ENCODE measurements around the gene NUP98.

NUP98 gene

DNA sequence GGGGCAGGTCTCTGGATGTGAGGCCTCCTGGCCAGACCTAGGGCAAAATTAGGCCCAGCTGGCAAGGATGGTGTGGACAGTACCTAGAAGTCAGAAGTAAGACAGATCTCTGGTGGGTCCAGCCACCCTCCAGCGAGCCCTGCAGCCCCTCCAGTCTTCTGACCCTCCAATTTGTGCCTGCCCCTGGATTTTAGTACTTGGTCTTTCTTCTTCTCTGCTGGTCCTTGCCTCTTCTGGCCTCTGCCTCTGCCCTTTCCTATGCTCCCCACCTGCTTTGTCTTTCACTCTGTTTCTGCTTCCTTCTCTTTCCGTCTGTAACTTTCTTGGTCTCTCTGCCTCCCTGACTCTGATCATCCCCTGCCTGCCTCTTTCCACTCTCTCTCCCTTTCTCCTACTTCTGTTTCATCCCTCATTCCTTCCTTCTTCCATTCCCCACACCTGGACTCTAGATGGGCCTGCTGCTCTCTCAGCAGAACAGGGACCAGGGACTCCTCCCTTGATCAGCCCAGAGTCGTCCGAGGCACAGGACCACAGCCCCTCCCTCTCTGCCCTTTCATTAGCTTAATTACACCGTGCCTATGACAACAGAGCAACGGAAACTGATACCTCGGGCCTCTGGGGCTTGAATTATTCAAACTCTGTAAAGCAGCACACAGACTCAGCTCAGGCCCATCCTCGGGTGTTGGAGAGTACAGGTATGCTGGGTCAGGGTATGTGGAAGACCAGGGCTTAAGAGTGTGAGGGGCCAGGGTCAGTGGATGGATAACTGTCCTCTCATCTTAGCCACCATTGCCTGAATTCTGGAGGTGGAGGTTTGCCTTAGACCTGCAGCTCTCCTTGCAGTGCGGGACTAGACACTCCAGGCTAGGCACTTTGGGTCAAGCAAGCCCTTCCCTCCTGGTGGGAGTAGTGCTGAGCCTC lies 125.8 kb downstream of the NUP98 start, which contains the start of gene CHRNA10:
Gene CHRNA10 (minus strand): TSS at position 51 of the 921 bp plus-strand sequence. CDS start 72 bp downstream, outside the sequence.
- H3K4me3 ChIP-seq (ENCODE audit: insufficient read length, low read depth), result no peak within 1 kb of the TSS
- H3K9ac ChIP-seq (ENCODE audit: insufficient read length, low read depth), result no peak within 1 kb of the TSS
- H3K9me3 ChIP-seq (ENCODE audit: insufficient read depth, low read length), result no peaks in the 10 kb centered on the region
- TF ChIP-seq ZNF274 (IDR thresholded peaks at IDR 0.05; ENCODE audit: low read depth, low read length) (no peak), YY1 (IDR thresholded peaks at IDR 0.05; ENCODE audit: insufficient read depth, insufficient read length) (no peak), SUZ12 (IDR thresholded peaks at IDR 0.05; ENCODE audit: extremely low read depth, insufficient read depth, insufficient read length) (no peak)
- peaks cover 82% of the 10 kb centered on the region for H3K36me3 ChIP-seq (ENCODE audit: insufficient read depth, insufficient read length, low read length)
- no peak for DNase-seq (ENCODE audit: low read depth, low spot score)
- no peaks in the 10 kb centered on the region for H3K27me3 ChIP-seq (ENCODE audit: insufficient read depth, insufficient read length)
- peaks cover 6% of the 10 kb centered on the region for H3K4me1 ChIP-seq (ENCODE audit: insufficient read depth, insufficient read length)

DNA sequence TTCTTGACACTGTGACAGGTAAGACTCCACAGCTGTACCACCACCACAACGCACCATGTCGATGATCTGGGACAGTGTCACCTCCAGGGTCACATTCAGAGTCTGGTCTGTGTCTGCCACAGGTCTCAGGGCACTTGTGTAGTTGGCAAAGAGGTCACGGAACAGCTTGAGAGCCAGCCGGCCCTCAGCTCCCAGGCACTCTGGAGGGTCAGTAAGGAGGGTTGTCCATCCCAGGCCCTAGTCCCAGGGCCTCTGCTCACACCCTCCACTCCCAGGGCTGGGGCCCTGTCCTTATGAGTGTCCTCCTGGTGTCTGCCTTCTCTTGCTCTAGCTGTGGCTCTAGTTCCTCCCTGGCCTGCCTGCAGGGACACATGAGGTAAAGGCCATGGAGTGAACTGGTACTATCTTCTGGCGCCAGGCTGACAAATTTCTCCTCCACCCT lies 127.6 kb downstream of the NUP98 start:
- no peak for DNase-seq (ENCODE audit: low read depth, low spot score)
- H3K36me3 ChIP-seq (ENCODE audit: insufficient read depth, insufficient read length, low read length), result peaks cover 83% of the 10 kb centered on the region
- TF ChIP-seq YY1 (IDR thresholded peaks at IDR 0.05; ENCODE audit: insufficient read depth, insufficient read length) (no peak), ZNF274 (IDR thresholded peaks at IDR 0.05; ENCODE audit: low read depth, low read length) (no peak)
- H3K4me1 ChIP-seq (ENCODE audit: insufficient read depth, insufficient read length), result peaks cover 4% of the 10 kb centered on the region
- no peak overlapping the region for H3K9ac ChIP-seq (ENCODE audit: insufficient read length, low read depth)
- H3K4me3 ChIP-seq (ENCODE audit: insufficient read length, low read depth), result no peak overlapping the region
- H3K27me3 ChIP-seq (ENCODE audit: insufficient read depth, insufficient read length), result no peaks in the 10 kb centered on the region
- no peaks in the 10 kb centered on the region for H3K9me3 ChIP-seq (ENCODE audit: insufficient read depth, low read length)

DNA sequence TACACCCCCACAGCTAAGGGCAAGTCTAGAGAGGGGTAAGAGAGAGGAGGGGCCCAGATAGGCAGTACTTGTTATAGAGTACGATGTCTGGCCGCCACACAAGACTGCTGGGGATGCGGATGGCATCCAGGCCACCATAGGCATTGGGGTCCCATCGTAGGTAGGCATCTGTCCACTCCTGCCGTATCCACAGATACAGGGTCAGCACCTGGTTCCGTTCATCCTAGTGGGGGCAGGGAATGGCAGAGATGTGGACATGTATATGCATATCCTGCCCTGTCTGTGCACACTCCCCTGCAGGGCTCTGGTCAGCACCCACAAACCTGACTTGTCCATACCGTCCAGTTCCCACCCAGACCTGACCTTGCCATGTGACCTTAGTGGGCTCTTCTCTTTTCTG lies 128.2 kb downstream of the NUP98 start:
- peaks cover 4% of the 10 kb centered on the region for H3K4me1 ChIP-seq (ENCODE audit: insufficient read depth, insufficient read length)
- DNase-seq (ENCODE audit: low read depth, low spot score), result no peak
- H3K36me3 ChIP-seq (ENCODE audit: insufficient read depth, insufficient read length, low read length), result peaks cover 88% of the 10 kb centered on the region
- H3K9ac ChIP-seq (ENCODE audit: insufficient read length, low read depth), result no peak overlapping the region
- TF ChIP-seq ZNF274 (IDR thresholded peaks at IDR 0.05; ENCODE audit: low read depth, low read length), result no peak
- TF ChIP-seq YY1 (IDR thresholded peaks at IDR 0.05; ENCODE audit: insufficient read depth, insufficient read length), result no peak
- TF ChIP-seq SUZ12 (IDR thresholded peaks at IDR 0.05; ENCODE audit: extremely low read depth, insufficient read depth, insufficient read length), result no peak
- no peak overlapping the region for H3K4me3 ChIP-seq (ENCODE audit: insufficient read length, low read depth)
- no peaks in the 10 kb centered on the region for H3K9me3 ChIP-seq (ENCODE audit: insufficient read depth, low read length)
- no peaks in the 10 kb centered on the region for H3K27me3 ChIP-seq (ENCODE audit: insufficient read depth, insufficient read length)

- Histone ChIP-seq H3K9ac (ENCODE audit: insufficient read length, low read depth) (no peak overlapping the region), H3K4me1 (ENCODE audit: insufficient read depth, insufficient read length) (peaks cover 4% of the 10 kb centered on the region), H3K4me3 (ENCODE audit: insufficient read length, low read depth) (no peak overlapping the region), H3K36me3 (ENCODE audit: insufficient read depth, insufficient read length, low read length) (peaks cover 76% of the 10 kb centered on the region), H3K27me3 (ENCODE audit: insufficient read depth, insufficient read length) (no peaks in the 10 kb centered on the region), H3K9me3 (ENCODE audit: insufficient read depth, low read length) (no peaks in the 10 kb centered on the region)
- TF ChIP-seq SUZ12 (IDR thresholded peaks at IDR 0.05; ENCODE audit: extremely low read depth, insufficient read depth, insufficient read length), result no peak
- no peak for DNase-seq (ENCODE audit: low read depth, low spot score)
Observed at GRCh38 chr11:3667149-3668035, 130.0 kb downstream of the NUP98 start.

DNA sequence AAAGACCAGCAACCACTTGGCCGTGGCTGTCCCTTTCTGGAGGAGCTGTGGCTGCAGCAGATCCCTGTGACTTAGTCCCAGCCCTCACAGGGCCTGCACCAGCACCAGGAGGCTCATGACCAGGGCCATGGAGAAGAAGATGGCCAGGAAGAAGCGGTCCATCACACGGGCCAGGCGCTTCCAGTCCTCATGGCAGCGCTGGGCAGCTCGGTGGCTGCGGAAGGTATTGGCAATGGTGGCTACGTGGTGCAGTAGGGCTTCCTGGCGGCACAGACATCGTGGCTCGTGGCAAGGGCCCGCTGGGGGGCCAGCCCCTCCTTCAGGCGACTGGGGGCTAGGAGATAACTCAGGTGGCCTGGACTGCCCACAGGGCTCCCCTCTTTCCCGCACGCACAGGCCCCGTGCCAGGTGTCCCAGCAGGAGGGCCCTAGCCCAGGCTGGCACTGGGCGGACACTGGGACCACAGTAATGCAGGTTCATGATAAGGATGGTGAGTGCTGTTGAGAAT lies 131.3 kb downstream of the NUP98 start:
- no peak overlapping the region for H3K9ac ChIP-seq (ENCODE audit: insufficient read length, low read depth)
- no peak overlapping the region for H3K4me3 ChIP-seq (ENCODE audit: insufficient read length, low read depth)
- TF ChIP-seq YY1 (IDR thresholded peaks at IDR 0.05; ENCODE audit: insufficient read depth, insufficient read length) (no peak), SUZ12 (IDR thresholded peaks at IDR 0.05; ENCODE audit: extremely low read depth, insufficient read depth, insufficient read length) (no peak), ZNF274 (IDR thresholded peaks at IDR 0.05; ENCODE audit: low read depth, low read length) (no peak)
- no peaks in the 10 kb centered on the region for H3K4me1 ChIP-seq (ENCODE audit: insufficient read depth, insufficient read length)
- no peak for DNase-seq (ENCODE audit: low read depth, low spot score)
- no peaks in the 10 kb centered on the region for H3K27me3 ChIP-seq (ENCODE audit: insufficient read depth, insufficient read length)
- no peaks in the 10 kb centered on the region for H3K9me3 ChIP-seq (ENCODE audit: insufficient read depth, low read length)
- H3K36me3 ChIP-seq (ENCODE audit: insufficient read depth, insufficient read length, low read length), result peaks cover 64% of the 10 kb centered on the region

- no peak overlapping the region for H3K4me3 ChIP-seq (ENCODE audit: insufficient read length, low read depth)
- no peaks in the 10 kb centered on the region for H3K4me1 ChIP-seq (ENCODE audit: insufficient read depth, insufficient read length)
- H3K9me3 ChIP-seq (ENCODE audit: insufficient read depth, low read length), result no peaks in the 10 kb centered on the region
- TF ChIP-seq YY1 (IDR thresholded peaks at IDR 0.05; ENCODE audit: insufficient read depth, insufficient read length), result no peak
- no peak for TF ChIP-seq ZNF274 (IDR thresholded peaks at IDR 0.05; ENCODE audit: low read depth, low read length)
- no peak for TF ChIP-seq SUZ12 (IDR thresholded peaks at IDR 0.05; ENCODE audit: extremely low read depth, insufficient read depth, insufficient read length)
- H3K36me3 ChIP-seq (ENCODE audit: insufficient read depth, insufficient read length, low read length), result peaks cover 58% of the 10 kb centered on the region
- H3K9ac ChIP-seq (ENCODE audit: insufficient read length, low read depth), result no peak overlapping the region
- H3K27me3 ChIP-seq (ENCODE audit: insufficient read depth, insufficient read length), result no peaks in the 10 kb centered on the region
- no peak for DNase-seq (ENCODE audit: low read depth, low spot score)
Observed at GRCh38 chr11:3665336-3666022, 131.9 kb downstream of the NUP98 start.
